NCI-H748 (cell line): ENCODE measurements around the gene ENTPD1.
"Not testable (repeated sequence)": the region's sequence is repeated elsewhere in the genome, so short reads cannot be mapped to it uniquely, and the experiment has no call there.

Experiments used
- DNase-seq: peaks from one replicate; lab custom pipeline; 2025; ENCODE audit not compliant: unreplicated experiment; lab: John Stamatoyannopoulos, UW

ENTPD1 gene

DNA sequence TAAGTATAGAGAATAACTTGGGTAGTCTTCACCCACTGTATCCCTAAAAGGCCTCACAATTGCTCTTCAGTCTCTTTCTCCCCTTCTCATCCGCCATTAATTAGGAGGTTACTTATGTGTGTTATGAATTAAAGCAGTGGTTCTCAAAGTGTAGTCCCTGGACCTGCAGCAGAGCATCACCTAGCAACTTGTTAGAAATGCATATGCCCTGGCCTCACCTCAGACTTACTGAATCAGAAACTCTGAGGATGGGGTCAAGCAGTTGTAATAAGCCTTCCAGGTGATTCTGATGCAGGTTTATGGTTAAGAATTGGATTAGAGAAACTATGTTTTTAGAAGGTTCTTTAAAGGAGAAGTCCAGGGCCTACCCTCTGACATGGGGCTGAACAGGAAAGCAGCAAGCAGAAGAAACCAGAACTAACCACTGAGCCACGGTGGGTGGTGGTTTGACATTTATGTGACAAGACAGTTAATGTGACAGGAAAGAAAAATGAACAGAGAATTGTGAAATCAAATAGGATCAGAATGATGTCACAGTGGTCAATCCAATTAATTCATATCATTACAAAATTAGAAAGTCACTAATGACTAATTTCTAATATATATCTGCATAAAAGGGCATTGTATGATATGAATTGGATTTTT is 37.6 kb downstream of the ENTPD1 start:
- DNase-seq, result no peak

DNA sequence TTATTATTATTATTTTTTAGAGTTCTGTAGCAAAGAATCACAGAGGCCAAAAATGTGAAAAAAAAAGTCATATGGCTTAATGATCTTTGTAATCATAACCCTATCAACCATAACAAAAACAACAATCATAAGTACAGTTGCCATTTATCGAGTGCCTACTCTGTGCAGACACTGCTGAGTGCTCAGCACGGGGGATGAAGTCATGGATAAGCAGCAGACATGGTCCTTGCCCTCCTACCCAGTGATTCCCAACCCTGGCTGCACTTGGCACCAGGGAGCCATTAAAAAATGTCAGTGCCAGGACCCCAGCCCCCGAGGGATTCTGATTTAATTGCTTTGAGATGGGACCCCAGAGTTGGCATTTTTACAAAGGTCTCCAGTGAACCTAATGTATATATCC is 38.2 kb downstream of the ENTPD1 start:
- DNase-seq, result no peak

DNA sequence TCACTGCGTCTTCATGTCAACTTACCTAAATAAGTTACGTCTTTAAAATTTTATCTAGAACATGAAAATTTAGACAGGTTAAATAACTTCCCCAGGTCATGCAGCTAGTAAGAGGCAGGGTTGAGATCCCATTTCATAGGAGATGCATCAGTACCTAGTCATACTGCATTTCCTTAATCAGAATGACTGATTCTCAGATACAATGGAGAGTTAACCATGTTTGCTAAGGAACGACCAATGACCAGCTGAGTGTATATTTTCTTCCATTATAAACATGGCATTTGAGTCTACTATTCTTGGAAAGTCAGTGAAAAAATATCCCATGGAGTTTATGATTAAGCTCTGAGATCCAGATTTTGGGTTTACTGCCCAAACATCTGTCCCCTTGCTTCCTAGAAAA is 39.6 kb downstream of the ENTPD1 start:
- DNase-seq, result no peak

DNA sequence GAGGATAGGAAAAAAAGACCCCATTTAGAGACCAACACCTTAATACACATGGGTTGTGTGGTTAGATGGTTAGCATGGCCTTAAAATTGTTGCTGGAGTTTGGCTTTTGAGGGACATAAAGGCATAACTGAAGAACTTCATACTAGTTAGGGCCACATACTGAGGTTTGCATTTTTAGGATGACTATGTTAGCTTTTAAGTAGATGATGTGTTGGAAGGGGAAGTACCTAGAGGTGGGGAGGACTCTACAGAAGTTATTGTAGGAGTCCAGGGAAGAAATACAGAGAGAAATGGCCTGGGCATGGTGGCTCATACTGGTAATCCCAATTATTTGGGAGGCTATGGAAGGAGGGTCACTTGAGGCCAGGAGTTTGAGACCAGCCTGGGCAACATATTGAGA is 40.5 kb downstream of the ENTPD1 start:
- DNase-seq, result no peak

DNA sequence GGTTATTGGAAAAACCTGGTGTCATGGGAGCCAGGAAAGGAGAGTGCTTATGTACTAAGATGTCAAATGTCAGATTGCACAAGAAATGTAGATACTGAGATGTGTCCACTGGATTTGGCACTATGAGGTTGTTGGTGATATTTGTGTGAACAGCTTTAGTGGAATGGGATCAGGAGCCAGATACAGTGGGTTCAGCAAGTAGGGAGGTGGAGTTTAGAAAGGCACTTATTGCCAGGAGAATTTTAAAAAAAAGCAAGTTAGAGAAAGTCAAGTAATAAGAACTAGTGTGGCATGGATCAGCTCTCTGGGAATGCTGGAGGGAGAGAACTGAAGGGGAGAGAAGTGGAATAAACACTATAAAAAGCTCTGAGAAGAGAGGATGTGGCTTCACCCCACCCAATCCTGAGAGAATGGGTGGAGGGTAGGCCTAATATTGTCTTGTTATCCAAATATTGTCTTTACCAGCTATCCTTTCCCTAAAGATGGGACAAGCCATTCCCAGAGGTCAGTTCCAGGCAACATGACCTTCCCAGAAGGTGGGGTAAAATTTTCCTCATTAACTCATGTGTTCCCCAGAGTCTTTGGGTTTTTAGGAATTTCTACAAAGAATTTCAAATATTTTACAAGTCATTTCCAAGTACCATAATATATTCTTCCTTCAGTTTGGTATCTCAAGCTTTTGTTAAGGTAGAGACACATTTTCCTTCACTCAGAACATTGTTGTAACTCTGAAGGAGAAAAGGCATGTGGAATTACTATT is 42.3 kb downstream of the ENTPD1 start:
- DNase-seq, result no peak

DNA sequence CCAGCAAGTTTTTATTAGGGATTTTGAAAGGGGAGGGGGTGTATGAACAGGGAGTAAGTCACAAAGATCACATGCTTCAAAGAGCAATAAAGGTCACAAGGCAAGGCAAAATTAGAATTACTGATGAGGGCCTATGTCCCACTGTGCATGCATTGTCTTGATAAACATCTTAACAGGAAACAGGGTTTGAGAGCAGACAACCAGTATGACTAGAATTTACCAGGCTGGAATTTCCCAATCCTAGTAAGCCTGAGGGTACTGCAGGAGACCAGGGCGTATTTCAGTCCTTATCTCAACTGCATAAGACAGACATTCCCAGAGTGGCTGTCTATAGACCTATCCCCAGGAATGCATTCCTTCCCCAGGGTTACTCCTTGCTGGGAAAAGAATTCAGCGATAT is 44.3 kb downstream of the ENTPD1 start:
- not testable (repeated sequence) for DNase-seq

DNA sequence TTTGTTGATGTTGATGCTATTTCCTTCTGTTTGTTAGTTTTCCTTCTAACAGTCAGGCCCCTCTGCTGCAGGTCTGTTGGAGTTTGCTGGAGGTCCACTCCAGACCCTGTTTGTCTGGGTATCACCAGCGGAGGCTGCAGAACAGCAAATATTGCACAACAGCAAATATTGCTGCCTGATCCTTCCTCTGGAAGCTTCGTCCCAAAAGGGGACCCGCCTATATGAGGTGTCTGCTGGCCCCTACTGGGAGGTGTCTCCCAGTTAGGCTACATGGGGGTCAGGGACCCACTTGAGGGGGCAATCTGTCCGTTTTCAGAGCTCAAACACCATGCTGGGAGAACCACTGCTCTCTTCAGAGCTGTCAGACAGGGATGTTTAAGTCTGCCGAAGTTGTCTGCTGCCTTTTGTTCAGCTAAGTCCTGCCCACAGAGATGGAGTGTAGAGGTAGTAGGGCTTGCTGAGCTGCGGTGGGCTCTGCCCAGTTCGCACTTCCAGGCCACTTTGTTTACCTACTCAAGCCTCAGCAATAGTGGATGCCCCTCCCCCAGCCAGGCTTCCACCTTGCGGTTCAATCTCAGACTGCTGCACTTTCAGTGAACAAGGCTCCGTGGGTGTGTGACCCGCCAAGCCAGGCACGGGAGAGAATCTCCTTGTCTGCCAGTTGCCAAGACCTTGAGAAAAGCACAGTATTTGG is 50.9 kb downstream of the ENTPD1 start:
- DNase-seq, result peak; percentile 17

DNA sequence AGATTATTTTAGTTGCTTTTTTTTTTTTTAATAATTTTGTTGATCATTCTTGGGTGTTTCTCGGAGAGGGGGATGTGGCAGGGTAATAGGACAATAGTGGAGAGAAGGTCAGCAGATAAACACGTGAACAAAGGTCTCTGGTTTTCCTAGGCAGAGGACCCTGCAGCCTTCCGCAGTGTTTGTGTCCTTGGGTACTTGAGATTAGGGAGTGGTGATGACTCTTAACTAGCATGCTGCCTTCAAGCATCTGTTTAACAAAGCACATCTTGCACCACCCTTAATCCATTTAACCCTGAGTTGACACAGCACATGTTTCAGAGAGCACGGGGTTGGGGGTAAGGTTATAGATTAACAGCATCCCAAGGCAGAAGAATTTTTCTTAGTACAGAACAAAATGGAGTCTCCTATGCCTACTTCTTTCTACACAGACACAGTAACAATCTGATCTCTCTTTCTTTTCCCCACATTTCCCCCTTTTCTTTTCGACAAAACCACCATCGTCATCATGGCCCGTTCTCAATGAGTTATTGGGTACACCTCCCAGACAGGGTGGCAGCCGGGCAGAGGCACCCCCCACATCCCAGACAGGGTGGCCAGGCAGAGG is 52.8 kb downstream of the ENTPD1 start:
- DNase-seq, result not testable (repeated sequence)

DNA sequence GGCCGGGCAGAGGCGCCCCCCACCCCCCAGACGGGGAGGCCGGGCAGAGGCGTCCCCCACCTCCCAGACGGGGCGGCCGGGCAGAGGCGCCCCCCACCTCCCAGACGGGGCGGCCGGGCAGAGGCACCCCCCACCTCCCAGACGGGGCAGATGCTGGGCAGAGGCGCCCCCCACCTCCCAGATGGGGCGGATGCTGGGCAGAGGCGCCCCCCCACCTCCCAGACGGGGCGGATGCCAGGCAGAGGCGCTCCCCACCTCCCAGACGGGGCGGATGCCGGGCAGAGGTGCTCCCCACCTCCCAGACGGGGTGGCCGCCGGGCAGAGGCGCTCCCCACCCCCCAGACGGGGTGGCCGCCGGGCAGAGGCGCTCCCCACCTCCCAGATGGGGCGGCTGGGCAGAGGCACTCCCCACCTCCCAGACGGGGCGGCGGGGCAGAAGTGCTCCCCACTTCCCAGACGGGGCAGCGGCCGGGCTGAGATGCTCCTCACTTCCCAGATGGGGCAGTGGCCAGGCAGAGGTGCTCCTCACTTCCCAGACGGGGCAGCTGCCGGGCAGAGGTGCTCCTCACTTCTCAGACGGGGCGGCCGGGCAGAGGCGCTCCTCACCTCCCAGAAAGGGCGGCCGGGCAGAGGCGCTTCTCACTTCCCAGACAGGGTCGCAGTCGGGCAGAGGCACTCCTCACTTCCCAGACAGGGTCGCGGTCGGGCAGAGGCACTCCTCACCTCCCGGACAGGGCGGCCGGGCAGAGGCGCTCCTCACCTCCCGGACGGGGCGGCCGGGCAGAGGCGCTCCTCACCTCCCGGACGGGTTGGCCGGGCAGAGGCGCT is 53.6 kb downstream of the ENTPD1 start:
- no peak for DNase-seq

DNA sequence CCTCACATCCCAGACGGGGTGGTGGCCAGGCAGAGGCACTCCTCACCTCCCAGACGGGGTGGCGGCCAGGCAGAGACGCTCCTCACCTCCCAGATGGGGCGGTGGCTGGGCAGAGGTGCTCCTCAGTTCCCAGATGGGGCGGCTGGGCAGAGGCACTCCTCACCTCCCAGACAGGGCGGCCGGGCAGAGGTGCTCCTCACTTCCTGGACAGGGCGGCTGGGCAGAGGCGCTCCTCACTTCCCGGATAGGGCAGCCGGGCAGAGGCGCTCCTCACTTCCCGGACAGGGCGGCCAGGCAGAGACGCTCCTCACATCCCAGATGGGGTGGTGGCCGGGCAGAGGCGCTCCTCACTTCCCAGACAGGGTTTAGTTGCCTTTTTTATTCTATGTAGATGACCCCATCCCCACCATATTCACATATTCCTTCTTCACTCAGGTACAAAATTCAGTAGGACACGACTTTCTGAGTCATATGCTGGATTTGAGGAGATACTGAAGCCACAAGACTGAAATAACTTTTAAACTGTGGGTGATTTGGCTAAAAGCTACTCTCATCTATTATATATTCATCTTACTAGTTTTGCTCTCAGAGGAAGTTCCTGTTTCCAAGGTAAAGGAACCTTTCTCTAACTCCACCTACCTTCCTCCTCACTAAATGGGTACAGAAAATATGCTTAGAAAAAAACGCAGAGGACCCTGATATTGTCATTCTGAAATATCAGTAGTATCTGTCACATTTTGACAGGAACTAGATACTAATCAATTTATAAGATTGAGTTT is 54.4 kb downstream of the ENTPD1 start:
- DNase-seq, result no peak

DNA sequence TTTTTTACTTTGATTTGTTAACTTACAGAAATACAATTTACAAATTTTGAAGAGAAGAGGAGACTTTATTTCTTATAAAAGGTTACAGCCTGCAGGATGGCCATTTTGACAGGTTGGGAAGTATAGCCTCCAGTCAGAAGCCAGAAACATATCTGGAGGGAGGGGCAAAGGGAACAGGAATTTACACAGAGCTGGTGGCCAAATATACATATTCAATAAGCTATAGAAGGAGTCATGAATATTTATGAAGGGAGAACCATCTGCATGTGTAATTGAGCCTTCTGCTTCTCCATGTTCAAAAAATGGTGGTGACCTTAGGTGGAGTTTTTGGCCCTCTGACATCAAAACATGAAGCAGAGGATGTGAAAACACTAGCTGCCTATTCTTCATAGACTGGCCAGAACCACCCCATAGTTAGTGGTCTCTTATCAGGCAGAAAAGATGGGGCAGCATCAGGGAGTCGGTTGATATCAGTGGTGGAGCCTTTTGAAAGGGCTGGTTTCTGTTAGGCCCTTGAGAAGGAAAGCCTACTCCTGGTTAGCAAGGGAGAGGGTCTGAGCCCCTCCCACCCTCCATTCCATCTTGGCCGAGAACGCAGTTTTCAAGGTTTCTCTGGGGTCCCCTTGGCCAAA is 57.2 kb downstream of the ENTPD1 start:
- no peak for DNase-seq

DNA sequence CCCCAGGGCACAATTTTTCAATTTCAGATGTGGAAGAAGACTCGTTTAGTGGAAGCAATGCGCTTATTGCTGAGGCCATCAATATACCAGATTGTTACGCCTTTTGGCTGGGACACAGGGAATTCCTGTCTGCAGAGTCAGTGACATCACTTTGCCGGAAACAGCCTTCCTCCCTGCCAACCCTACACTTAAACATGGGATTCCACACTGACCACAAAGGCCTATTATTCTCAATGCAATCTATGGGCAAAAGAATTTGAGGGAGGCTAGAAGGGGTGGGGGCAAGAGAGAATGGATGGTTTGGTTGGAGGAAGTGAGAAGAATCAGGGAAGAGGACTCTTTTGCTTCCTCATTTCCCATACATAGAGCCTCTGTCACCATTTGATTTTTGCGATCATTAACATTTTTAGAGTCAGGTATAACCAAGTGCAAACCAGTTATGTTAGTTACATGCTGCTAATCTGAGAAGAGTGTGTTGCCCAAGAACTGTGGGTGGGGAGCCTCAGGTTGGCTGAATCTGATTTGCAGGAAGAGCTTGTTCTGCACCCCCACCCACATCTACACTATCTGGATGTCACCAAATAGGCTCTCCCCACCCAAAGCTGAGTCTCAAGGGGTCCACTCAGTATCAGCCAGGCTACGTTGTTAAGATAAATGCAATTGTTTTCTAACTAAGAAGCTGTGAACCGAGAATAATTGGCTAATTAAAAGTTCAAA is 58.2 kb downstream of the ENTPD1 start:
- DNase-seq, result no peak

DNA sequence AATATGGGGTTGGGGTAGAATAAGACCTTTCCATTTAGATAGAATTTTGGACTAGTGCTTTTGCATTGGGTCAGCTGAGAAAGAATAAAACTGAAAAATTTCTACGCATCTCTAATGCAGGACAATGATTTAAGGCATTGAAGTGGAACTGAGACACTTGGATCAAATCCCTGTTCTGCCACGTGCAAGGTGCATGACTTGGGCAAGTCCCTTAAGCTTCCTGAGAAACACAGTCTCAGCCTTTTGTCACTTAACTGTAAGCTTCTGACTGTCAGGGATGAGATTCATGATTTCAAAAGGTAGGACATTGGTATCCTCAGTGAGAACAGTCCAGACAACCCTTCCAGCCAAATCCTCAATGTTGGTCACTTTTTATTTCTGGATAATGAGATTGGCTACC is 59.2 kb downstream of the ENTPD1 start:
- DNase-seq, result no peak

DNA sequence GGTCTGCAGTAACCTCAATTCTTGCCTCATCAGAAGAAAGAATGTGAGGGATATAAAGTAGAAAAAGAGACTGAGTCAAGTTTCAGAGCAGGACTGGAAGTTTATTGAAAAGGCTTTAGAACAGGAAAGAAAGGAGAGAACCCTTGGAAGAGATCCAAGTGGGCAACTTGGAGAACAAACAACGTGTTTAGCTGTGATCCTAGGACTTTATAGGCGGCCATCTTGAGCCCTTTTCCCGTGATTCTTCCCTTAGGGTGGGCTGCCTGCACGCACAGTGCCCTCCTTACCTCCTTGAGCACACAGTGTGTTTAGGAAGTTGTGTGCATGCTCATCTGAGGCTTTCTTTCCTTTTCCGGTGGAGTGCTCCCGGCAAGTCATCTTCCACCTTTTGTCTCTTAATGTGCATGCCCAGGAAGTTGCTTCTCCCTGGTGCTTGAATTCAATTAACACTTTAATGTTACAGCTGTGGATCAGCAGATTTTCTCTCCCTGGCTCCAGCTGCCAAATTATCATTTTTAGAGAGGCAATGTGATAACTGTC is 59.8 kb downstream of the ENTPD1 start:
- peak; percentile 2 for DNase-seq

DNA sequence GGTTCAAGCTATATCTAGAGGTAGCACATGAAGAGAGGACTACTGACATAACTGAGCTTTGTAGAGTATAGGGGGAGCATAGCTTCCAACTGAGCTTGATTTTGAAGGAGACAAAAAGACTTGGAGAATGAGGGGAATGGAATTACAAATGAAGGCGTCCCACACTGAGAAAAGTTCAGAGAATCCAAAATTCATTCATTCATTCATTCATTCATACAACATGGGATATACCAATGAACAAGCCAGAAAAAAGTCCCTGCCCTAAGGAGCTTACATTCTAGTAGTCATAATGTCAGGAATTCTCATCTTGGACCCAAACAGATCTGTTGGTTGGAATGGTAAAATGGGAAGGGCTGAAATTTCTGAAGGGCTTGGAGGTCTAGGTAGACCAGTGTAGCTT is 62.0 kb downstream of the ENTPD1 start:
- no peak for DNase-seq

DNA sequence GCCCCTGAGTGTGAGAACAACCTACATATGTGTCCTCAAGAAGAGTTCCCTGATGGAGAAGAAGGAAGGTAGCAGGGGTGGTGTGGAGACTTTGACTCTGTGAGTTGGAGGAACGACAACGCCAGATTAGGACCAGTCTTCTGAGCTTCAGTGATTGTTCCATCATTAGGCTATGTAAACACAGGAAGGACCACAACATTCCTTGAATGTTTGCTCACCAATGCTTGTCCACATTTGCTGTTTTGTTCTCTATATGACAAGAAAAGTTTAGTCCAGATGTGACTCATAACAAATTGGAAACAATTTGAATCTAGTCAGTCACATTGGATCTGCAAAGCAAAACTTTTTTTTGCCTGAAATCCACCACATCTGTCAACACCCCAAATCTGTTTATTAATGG is 62.7 kb downstream of the ENTPD1 start:
- no peak for DNase-seq

DNA sequence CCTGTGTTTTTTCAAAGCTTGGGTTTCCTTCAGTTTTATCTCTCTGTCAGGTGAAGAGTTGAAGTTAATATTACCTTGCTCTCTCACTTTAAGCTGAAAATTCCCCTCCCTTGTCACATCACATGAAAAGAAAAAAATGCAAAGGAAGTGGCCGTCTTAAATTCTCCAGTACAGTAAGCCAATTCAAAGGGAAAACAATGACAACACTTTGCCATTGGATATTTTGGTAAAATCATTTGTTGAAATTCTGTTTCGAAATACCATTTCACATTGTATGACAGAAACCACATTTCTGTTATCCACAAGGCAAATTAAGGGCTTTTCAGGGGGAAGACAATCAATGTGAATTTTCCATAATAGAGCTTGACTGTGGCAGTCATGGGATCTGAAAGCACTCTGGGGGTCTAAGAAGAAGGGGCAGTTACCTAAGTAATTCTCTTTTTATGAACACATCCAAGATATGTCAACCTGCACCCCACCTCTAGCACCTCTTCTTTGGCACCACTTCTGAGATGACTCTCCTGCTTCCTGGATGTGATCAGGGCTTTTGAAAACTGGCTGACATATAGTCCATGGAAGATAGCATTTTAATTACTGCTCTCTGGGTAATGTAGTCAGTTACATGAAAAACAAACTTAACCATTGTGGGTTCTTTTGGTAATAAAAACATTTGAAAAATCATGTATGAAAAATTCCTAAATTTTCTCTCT is 63.8 kb downstream of the ENTPD1 start:
- no peak for DNase-seq

DNA sequence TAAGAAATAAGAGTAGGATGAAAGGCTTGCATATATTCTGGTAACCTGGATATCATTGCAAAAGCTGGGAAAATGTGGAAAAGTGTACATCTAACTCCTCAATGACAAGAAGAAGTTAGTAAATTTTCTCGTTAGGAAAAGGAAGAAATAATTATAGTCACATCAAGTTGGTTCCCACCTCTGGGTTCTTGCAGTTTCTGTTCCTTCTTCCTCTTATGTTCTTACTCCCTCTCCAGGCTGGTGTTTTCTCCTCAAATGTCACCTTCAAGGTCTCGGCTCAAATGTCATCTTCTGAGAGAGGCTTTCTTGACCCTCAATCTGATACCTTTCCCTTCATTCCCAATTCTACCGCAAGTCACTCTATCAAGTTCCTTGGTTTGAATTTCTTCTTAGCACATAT is 64.4 kb downstream of the ENTPD1 start:
- DNase-seq, result no peak
